Epithelial cell of esophagus (primary cell): ENCODE measurements around the gene DRC7.
A peak's percentile ranks its signal among the peaks of the same experiment; 100 is the strongest.
"Not testable (repeated sequence)": the region's sequence is repeated elsewhere in the genome, so short reads cannot be mapped to it uniquely, and the experiment has no call there.

Experiments
- DNase-seq: peaks from one replicate; pipeline ENCODE4 v3.0.0; 2010; ENCODE audit warnings: low read depth
- H3K4me3 ChIP-seq: 2 replicates; pipeline ENCODE4 v1.5.1; 2011; ENCODE audit warnings: mild to moderate bottlenecking, low read length, control low read depth
- CTCF ChIP-seq: IDR thresholded peaks from 2 replicates; pipeline ENCODE4 v1.5.1; 2011; ENCODE audit warnings: low read depth, mild to moderate bottlenecking, low read length, control low read depth, inconsistent platforms; ENCODE audit not compliant: insufficient read depth; ENCODE audit errors: missing control alignments

Gene DRC7

DNA sequence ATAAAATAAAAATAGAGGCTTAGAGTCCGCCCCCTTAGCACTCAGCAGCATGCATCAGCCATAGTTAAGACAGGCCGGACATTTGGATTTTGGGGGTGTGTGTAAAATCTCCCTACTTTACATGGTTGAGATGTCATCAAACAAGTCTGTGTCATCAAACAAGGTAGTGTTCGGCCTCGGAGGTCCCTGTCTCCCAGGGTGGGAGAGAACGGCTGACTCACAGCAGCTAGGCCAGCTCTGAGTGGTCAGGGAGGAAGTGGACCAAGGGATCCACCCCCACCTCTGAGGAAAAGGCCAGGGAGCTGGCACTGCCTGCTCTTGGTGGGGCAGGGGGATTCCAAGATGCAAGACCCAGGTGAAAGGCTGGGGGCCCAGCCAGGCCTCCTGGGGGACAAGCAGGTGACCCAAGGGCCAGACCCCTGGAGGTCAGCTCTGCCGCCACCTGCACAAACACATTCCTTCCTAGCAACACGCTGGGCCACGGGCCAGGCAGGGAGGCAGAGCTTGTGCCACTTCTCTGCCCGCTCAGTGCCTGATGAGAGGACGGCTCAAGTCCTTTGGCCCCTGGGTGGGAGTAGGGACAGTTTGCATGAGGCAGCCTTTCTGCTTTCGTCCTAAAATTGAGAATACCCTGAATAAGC is 79.2 kb downstream of the DRC7 start:
- no peak for DNase-seq
- no peak overlapping the region for H3K4me3 ChIP-seq
- no peak for TF ChIP-seq CTCF

DNA sequence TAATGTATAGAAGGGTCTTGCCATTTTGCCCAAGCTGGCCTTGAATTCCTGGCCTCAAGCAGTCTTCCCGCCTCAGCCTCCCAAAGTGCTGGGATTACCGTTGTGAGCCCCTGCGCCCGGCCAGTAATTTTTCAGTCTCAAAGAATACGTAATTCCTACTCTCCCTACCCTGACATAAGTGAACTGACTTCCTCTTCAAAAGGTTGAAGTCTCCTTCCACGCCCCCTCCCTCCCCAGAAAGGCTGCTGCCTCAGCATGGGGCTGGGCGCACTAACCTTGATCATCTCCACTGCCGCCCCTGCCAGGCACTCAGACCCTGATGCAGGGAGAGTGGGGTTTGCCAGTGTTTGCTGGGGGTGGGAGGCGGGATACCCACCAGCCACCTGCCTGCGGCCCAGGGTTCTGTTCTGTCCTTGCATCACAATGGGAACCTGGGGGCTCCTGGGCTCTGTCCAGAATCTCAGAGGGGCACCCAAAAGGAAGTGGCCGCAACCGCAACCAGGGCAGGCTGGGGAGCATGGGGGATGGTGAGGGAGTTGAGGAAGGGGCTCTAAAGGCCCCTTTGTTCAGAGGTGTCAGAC is 80.2 kb downstream of the DRC7 start:
- H3K4me3 ChIP-seq: no peak overlapping the region
- DNase-seq: no peak
- no peak for TF ChIP-seq CTCF

DNA sequence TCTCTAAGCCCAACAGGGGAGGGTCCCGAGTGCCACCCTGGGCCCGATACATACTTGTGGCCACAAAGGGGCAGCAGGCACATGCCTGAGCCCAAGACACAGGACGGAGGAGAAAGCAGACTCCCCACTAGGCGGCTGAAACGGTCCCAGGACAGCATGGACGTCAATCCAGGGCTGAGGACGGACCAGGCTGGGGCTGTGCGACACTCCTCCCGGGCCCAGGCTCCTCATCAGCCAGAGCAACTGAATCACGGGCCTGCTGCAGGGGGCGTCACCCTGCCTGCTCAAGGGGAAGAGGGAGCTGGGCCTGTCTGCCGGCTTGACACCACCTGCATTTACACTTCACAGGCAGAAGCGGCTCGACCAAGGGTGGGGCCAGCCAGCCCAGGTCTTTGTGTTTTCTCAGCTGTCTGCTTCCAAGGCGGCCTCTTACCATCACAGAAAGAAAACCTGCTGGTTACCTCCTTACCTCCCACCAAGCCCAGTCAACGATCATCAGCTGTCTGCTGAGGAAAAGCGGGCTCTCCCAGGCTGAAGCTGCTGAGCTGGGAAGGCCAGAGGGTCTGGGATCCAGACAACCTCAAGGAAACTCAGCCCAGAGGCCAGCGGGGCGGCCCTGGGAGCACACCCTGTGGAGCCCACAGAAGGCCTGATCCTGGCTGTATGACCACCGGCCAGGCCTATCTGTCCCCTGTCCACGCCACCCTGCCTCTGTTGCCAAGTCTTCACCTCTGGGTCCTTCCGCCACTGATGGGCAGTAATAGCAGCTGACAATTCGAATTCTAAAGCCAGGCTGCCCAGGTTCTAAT is 81.3 kb downstream of the DRC7 start:
- TF ChIP-seq CTCF: peak; percentile 19
- no peak for DNase-seq
- H3K4me3 ChIP-seq: no peak overlapping the region

DNA sequence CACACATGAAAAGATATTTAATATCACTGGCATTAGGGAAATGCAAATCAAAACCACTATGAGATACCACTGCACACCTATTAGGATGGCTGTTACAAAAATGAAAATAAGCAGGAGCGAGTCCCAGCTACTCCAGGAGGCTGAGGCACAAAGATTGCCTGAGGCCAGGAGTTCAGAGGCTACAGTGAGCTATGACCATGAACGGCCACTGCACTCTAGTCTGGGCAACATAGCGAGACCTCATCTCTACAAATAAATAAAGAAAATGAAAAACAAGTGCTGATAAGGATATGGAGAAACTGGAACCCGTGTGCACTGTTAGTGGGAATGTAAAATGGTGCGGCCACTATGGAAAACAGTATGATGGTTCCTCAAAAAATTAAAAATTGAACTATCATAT is 84.1 kb downstream of the DRC7 start:
- no peak for DNase-seq
- no peak for TF ChIP-seq CTCF
- H3K4me3 ChIP-seq: no peak overlapping the region

GRCh38 chr16:57779836-57780235 is 85.2 kb downstream of the DRC7 start:
- not testable (repeated sequence) for DNase-seq, H3K4me3 ChIP-seq

DNA sequence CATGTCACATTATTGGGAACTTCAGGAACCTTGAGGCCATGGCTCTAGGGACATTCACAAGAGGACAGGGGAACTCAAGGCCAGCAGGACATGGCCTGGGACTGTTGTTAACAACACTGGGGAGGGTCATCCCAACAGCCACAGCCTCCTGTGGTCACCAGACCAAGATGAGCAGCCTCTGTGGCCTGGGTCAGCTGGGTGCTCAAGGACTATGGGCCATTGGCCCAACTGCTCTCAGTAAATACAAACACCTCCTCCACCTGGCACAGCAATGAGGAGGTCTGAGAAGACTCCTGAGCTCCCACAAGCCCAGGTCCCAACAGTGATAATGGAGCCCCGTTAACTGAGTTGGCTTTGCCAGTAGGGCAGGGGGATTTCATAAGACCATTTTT is 86.7 kb downstream of the DRC7 start:
- no peak overlapping the region for H3K4me3 ChIP-seq
- no peak for DNase-seq
- no peak for TF ChIP-seq CTCF
